Neural cell (in vitro differentiated cells): ENCODE data around the gene PADI3. TPM values are rescaled to one million over a fixed set of nuclear protein-coding genes. Genes with fewer than 3 reads are reported as not detected.

Experiments used
- H2AFZ ChIP-seq: fragments of 200-600, 300-800 bp; sonication (generic), shearing (Covaris generic); 2 replicates; pipeline ENCODE4 v1.6.0; 2014; ENCODE audit warnings: low read depth, mild to moderate bottlenecking, antibody characterized with exemption, low read length, moderate library complexity
- H3F3A ChIP-seq: fragments of 200-600 bp; shearing (Covaris generic); 2 replicates; pipeline ENCODE4 v1.6.1; 2016; ENCODE audit warnings: mild to moderate bottlenecking, moderate library complexity, mixed read lengths, antibody characterized with exemption, low read length; ENCODE audit not compliant: insufficient read depth, poor library complexity, severe bottlenecking
- H3K27ac ChIP-seq: fragments of 200-600, 300-800 bp; sonication (generic), shearing (Covaris generic); 2 replicates; pipeline ENCODE4 v1.5.1; 2014; ENCODE audit warnings: mild to moderate bottlenecking, low read length, moderate library complexity
- H3K27me3 ChIP-seq: fragments of 300-800, 200-600 bp; sonication (generic), shearing (Covaris generic); 2 replicates; pipeline ENCODE4 v1.6.0; 2014; ENCODE audit warnings: mild to moderate bottlenecking, low read depth, low read length, moderate library complexity; ENCODE audit not compliant: insufficient read depth
- H3K36me3 ChIP-seq: fragments of 300-800, 200-600 bp; sonication (generic), shearing (Covaris generic); 2 replicates; pipeline ENCODE4 v1.5.1; 2014; ENCODE audit warnings: mild to moderate bottlenecking, antibody characterized with exemption, low read length, moderate library complexity; ENCODE audit not compliant: insufficient read depth
- H3K4me2 ChIP-seq: fragments of 300-800, 200-600 bp; sonication (generic), shearing (Covaris generic); 2 replicates; pipeline ENCODE4 v1.6.0; 2014; ENCODE audit warnings: mild to moderate bottlenecking, low read length
- H3K4me3 ChIP-seq: fragments of 300-800, 200-600 bp; sonication (generic), shearing (Covaris generic); 2 replicates; pipeline ENCODE4 v1.5.1; 2014; ENCODE audit warnings: mild to moderate bottlenecking, low read length, moderate library complexity
- H3K79me2 ChIP-seq: fragments of 200-600 bp; shearing (Covaris generic); replicated peaks from 2 replicates; pipeline ENCODE4 v1.6.0; 2014; ENCODE audit warnings: mild to moderate bottlenecking, low read length, moderate library complexity; ENCODE audit not compliant: insufficient read depth
- H3K9ac ChIP-seq: fragments of 300-800, 200-600 bp; sonication (generic), shearing (Covaris generic); 2 replicates; pipeline ENCODE4 v1.6.1; 2016; ENCODE audit warnings: mild to moderate bottlenecking, low read length, mixed read lengths
- H3K9me2 ChIP-seq: fragments of 200-600 bp; shearing (Covaris generic); 2 replicates; pipeline ENCODE4 v1.6.1; 2016; ENCODE audit warnings: mild to moderate bottlenecking, low read length, mixed read lengths; ENCODE audit not compliant: insufficient read depth
- H3K9me3 ChIP-seq: fragments of 200-600, 300-800 bp; sonication (generic), shearing (Covaris generic); 2 replicates; pipeline ENCODE4 v1.6.1; 2016; ENCODE audit warnings: mild to moderate bottlenecking, mixed run types, low read length, moderate library complexity, mixed read lengths
- H4K20me1 ChIP-seq: fragments of 200-600 bp; shearing (Covaris generic); 2 replicates; pipeline ENCODE4 v1.6.1; 2016; ENCODE audit warnings: mild to moderate bottlenecking, mixed run types; ENCODE audit not compliant: insufficient read depth
- EP300 ChIP-seq: fragments of 450-650 bp; conservative IDR thresholded peaks from 2 replicates; pipeline ENCODE4 v1.6.1; 2014; ENCODE audit warnings: antibody characterized with exemption, mild to moderate bottlenecking, moderate library complexity; ENCODE audit not compliant: poor library complexity, severe bottlenecking
- EZH2 ChIP-seq: fragments of 200-600, 300-800 bp; shearing (Covaris generic), sonication (generic); IDR thresholded peaks from 2 replicates; pipeline ENCODE4 v1.6.1; 2014; ENCODE audit warnings: antibody characterized with exemption, low read length, borderline replicate concordance, mild to moderate bottlenecking; ENCODE audit not compliant: insufficient read depth, poor library complexity, severe bottlenecking
- MXI1 ChIP-seq: fragments of 450-650 bp; conservative IDR thresholded peaks from 2 replicates; pipeline ENCODE4 v1.6.1; 2014; ENCODE audit warnings: antibody characterized with exemption, mild to moderate bottlenecking; ENCODE audit not compliant: poor library complexity, severe bottlenecking
- POLR2AphosphoS5 ChIP-seq: IDR thresholded peaks from 2 replicates; pipeline ENCODE4 v1.6.1; 2012
- RAD21 ChIP-seq: fragments of 450-650 bp; conservative IDR thresholded peaks from 2 replicates; pipeline ENCODE4 v1.6.1; 2014; ENCODE audit warnings: antibody characterized with exemption, mild to moderate bottlenecking, moderate library complexity
- SMC3 ChIP-seq: fragments of 450-650 bp; conservative IDR thresholded peaks from 2 replicates; pipeline ENCODE4 v1.6.1; 2014; ENCODE audit warnings: antibody characterized with exemption, mild to moderate bottlenecking, moderate library complexity; ENCODE audit not compliant: poor library complexity
- TAF1 ChIP-seq: IDR thresholded peaks from 2 replicates; pipeline ENCODE4 v1.6.1; 2012; ENCODE audit warnings: low read depth
- polyA plus RNA-seq: library from polyadenylated mRNA; depleted of rRNA; stranded (reverse); fragments of >200 nt; gene quantifications from 2 replicates; pipeline ENCODE4 v1.2.3, GENCODE V29; 2014
- TF ChIP-seq, protein P1 (sequence below): fragments of 450-650 bp; IDR thresholded peaks from 2 replicates; pipeline ENCODE4 v1.5.1; 2014; ENCODE audit warnings: antibody characterized with exemption, mild to moderate bottlenecking, moderate library complexity; ENCODE audit not compliant: poor library complexity, severe bottlenecking
- TF ChIP-seq, protein P2 (sequence below): IDR thresholded peaks from 2 replicates; pipeline ENCODE4 v1.6.1; 2012; ENCODE audit warnings: borderline replicate concordance

PADI3 gene
- polyA plus RNA-seq, 1 donor from 2014 or later, result not detected

DNA sequence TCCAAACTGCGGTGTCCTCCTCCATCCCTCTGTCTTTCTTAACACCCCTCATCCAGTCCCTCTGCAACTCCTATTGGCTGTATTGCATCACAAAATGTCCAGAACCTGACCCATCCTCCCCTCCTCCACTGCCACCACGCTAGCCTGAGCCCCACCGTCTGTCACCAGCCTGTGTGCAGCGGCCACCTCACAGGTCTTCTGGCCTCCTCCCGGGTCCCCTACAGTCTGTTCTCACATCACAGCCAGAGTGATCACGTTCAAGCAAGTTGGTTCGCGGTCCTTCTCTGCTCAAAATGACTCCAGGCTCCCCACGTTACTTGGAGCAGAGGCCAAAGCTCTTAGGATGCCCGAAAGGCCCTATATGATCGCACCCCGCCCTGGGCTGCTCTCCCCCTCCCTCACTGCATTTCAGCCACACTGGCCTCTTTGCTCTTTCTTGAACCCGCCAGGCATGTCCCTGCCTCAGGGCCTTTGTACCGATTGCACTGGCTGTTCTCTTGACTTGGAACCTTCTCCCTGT, 56.7 kb downstream of the PADI3 start:
- TF ChIP-seq MXI1 (no peak), EP300 (no peak), EZH2 (no peak), TAF1 (no peak), RAD21 (no peak), SMC3 (no peak), POLR2AphosphoS5 (no peak)
- TF ChIP-seq, protein P1, sequence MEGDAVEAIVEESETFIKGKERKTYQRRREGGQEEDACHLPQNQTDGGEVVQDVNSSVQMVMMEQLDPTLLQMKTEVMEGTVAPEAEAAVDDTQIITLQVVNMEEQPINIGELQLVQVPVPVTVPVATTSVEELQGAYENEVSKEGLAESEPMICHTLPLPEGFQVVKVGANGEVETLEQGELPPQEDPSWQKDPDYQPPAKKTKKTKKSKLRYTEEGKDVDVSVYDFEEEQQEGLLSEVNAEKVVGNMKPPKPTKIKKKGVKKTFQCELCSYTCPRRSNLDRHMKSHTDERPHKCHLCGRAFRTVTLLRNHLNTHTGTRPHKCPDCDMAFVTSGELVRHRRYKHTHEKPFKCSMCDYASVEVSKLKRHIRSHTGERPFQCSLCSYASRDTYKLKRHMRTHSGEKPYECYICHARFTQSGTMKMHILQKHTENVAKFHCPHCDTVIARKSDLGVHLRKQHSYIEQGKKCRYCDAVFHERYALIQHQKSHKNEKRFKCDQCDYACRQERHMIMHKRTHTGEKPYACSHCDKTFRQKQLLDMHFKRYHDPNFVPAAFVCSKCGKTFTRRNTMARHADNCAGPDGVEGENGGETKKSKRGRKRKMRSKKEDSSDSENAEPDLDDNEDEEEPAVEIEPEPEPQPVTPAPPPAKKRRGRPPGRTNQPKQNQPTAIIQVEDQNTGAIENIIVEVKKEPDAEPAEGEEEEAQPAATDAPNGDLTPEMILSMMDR, result no peak
- TF ChIP-seq, protein P2, sequence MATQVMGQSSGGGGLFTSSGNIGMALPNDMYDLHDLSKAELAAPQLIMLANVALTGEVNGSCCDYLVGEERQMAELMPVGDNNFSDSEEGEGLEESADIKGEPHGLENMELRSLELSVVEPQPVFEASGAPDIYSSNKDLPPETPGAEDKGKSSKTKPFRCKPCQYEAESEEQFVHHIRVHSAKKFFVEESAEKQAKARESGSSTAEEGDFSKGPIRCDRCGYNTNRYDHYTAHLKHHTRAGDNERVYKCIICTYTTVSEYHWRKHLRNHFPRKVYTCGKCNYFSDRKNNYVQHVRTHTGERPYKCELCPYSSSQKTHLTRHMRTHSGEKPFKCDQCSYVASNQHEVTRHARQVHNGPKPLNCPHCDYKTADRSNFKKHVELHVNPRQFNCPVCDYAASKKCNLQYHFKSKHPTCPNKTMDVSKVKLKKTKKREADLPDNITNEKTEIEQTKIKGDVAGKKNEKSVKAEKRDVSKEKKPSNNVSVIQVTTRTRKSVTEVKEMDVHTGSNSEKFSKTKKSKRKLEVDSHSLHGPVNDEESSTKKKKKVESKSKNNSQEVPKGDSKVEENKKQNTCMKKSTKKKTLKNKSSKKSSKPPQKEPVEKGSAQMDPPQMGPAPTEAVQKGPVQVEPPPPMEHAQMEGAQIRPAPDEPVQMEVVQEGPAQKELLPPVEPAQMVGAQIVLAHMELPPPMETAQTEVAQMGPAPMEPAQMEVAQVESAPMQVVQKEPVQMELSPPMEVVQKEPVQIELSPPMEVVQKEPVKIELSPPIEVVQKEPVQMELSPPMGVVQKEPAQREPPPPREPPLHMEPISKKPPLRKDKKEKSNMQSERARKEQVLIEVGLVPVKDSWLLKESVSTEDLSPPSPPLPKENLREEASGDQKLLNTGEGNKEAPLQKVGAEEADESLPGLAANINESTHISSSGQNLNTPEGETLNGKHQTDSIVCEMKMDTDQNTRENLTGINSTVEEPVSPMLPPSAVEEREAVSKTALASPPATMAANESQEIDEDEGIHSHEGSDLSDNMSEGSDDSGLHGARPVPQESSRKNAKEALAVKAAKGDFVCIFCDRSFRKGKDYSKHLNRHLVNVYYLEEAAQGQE, result no peak
- Histone ChIP-seq H3K4me2 (no peak overlapping the region), H3K9me3 (no peaks in the 10 kb centered on the region), H2AFZ (no peak overlapping the region), H3F3A (no peaks in the 10 kb centered on the region), H3K27ac (no peak overlapping the region), H3K9ac (no peak overlapping the region), H3K79me2 (no peaks in the 10 kb centered on the region), H3K36me3 (no peaks in the 10 kb centered on the region), H3K4me3 (no peak overlapping the region), H3K27me3 (no peaks in the 10 kb centered on the region), H3K9me2 (no peaks in the 10 kb centered on the region), H4K20me1 (no peaks in the 10 kb centered on the region)

DNA sequence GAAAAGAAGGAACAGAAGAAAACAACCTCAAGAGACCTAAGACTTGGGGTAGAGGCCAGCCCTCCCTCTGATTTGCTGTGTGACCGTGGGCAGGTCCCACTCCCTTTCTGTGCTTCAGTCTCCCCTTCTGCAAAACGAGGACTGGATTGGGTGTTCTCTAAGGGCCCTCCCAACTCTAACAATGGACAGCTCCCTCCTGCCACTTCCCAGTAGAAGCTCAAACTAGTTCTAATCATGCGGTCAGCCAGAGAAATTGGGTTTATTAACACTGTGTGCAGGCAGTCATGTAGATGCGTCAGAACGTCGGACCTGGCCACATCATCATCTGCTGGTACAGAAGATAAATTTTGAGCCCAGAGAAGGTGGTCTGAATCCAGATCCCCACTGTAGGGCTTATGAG, 57.5 kb downstream of the PADI3 start:
- no peak overlapping the region for H3K9ac ChIP-seq
- no peaks in the 10 kb centered on the region for H3K9me2 ChIP-seq
- H3F3A ChIP-seq, result no peaks in the 10 kb centered on the region
- no peaks in the 10 kb centered on the region for H3K9me3 ChIP-seq
- no peak overlapping the region for H3K4me3 ChIP-seq
- no peak for TF ChIP-seq SMC3
- TF ChIP-seq MXI1, result no peak
- no peak for TF ChIP-seq EZH2
- TF ChIP-seq, protein P1, result no peak
- no peak for TF ChIP-seq RAD21
- TF ChIP-seq POLR2AphosphoS5, result no peak
- TF ChIP-seq EP300, result no peak
- TF ChIP-seq, protein P2, result no peak
- no peak overlapping the region for H3K27ac ChIP-seq
- H3K36me3 ChIP-seq, result no peaks in the 10 kb centered on the region
- no peak overlapping the region for H2AFZ ChIP-seq
- H3K4me2 ChIP-seq, result no peak overlapping the region
- H3K27me3 ChIP-seq, result no peaks in the 10 kb centered on the region
- no peaks in the 10 kb centered on the region for H3K79me2 ChIP-seq
- no peaks in the 10 kb centered on the region for H4K20me1 ChIP-seq
